HG03378 (cell line): ENCODE results near the gene RARG.
A peak's percentile ranks its signal among the peaks of the same experiment; 100 is the strongest.
"Not testable (repeated sequence)": the region's sequence is repeated elsewhere in the genome, so short reads cannot be mapped to it uniquely, and the experiment has no call there.

Source experiments
- ATAC-seq: cut with Tn5 transposase; IDR thresholded peaks from one replicate; pipeline ENCODE4 v1.9.1; 2021; ENCODE audit warnings: mild to moderate bottlenecking, moderate library complexity; ENCODE audit not compliant: unreplicated experiment

Gene RARG

DNA sequence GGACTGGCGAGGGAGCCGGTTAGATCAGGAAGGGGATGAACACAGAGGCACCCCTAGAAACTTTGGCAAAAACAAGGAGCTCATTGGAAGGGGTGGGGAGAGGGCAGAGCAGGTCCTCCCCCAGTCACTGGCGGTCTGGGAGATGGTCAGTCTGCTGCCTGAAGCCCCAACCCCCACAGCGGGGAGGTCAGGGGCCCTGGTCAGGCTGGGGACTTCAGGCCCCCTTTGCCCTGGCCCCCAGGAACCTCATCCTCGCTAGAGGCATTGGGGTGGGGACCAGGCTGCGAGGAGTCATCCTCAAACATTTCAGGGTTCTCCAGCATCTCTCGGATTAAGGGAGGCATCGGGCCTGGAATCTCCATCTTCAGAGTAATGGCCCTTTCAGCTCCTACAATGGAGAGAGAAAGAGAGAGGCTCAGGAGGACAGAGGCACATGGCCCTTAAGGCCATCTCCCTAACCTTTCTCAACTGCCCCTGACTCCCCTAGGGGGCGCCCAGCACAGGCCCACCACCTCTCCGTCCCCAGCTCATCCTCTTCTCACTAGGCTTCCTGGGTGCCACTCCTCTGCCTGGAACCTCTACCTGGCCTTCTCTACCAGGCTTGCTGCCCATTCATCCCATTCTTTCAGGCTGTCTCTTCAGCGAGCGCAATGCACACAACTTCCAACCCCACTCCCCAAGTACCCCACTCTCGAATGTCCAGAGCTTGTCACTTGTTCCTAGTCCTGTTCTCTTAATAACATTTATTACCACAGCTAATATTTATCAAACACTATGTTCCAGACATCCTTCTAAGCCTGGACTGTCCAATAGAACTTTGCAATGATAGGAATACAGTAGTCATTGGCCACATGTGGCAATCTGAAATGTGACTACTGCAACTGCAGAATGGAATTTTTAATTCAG, 20.3 kb downstream of the RARG start:
- no peak for ATAC-seq

DNA sequence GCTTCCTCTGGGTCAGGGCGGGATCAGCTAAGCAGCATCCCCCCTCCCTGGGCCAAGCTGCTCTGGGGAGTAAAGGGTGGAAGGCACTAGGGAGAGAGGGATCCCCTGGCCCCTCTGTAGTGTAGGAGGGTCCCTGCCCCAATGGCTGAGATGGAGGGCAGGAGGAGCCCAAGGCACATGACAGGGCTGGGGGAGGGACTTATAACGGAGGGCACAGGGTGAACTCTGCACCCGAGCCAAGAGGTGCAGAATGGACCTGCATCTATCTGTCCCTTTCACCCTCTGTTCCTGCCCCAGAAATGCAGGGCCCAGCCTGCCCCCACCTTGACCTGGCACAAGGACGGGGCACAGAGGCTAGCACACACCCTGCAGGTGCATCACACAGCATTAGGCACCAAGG, 21.2 kb downstream of the RARG start:
- no peak for ATAC-seq

DNA sequence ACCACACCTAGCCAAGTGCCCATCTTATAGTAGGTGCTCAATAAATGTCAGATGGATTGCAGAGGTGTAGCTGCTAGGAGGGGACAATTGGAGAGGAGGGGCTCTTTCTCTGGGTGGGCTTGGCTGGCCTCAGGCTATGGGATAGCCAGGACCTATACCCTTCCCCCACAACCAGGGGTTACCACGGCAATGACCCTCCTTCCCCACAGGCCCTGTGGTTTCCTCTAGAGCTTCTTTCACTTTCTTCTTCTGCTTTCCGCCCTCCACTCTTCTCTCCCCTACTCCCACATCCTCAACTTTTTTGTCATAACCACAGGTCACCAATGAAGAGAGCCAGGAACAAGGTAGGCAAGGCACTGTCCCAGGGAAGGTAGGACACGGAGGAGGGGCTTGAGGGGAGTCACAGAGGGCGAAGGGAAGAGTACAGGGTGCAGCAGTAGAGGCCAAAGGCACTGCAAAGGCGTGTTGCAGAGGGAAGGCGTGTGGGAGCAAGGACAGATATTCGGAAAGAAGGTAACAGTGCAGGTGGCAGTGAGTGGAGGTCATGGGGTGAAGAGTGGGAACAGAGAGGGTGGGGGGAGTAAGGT, 23.0 kb downstream of the RARG start:
- ATAC-seq, result no peak

DNA sequence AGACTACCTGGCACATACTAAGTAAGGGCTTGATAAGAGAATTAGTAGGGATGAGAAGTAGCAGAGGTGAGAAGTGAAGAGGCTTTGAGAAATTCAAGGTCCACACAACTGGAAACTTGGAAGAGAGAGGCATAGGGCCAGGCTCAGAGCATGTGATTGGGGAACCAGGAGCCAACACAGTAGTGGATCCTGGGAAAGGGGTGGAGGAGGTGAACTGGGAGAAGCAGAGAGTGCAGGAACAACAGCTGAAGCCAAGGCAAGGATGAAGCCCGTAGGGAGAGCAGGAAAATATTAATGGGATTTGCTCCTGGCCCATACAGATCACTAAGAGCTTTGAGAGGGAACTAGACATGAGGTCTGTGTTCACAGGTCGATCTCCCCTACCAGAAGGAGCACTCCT, 23.6 kb downstream of the RARG start:
- ATAC-seq, result no peak

DNA sequence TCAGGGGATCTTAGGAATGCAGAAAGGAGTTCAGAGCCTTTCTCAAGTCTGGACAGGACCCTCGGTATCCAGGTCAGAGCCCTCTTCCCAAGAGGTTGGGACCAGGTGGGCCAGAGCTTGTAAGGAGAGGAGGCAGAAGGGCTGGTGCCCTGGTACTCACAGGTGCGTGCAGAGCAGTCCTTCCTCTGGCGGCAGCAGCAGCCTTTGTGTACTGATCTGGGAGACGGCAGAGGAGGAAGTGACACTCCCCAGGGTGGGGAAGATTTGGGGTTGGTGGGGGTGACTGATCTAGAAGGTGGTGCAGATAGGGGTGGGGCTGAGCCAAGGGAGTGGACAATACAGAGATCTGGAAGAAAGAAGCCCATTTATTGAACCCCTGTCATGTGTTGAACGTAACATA, 25.0 kb downstream of the RARG start, which contains the start of gene ITGB7:
Gene ITGB7 (minus strand): TSS at position 210 of the 400 bp plus-strand sequence. CDS start 6,808 bp downstream, outside the sequence.
- peak; percentile 38 for ATAC-seq

DNA sequence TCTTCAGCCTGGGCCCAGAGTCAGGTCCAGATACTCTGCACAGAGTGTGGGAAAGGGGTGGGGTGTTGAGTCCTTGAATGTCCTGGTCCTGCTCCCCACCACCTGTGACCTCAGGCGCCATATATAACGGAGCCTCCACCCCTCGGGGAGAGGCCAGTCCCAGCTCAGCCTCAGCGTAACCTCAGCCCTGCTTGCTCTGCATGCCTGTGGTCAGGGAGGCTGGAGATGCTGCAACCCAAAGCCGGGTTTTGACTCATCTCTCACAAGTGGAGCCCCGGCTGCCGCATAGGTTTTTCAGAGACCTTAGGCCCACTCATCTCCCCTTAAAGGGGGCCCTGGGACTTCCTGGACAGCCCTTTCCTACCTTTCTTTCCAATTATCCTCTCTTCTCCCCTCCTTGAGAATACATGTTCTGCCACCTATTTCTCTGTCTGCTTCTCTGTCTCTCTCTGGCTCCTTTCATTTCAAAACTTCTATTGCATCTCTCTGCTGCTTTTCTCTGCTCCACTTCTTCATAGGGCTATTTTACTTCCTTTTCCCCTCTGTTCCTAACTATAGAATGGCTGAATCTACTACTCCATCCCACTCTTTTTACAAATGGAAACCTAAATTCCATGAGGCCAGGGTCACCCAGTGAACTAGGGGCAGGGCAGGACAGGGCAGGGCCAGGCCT, 26.1 kb downstream of the RARG start:
- peak; percentile 67 for ATAC-seq

DNA sequence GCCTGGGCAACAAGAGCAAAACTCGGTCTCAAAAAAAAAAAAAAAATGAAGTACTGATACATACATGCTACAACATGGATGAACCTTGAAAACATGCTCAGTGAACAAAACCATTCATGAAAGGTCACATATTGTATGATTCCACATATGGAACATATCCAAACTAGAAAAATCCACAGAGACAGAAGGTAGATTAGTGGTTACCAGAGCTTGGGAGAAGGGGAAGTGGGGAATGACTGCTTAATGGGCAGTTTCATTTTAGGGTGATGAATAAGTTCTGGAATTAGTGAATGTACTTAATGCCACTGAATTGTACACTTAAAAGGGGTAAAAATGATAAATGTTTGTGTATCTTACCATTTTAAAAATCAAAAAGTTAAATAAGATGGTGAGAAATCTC, 27.7 kb downstream of the RARG start:
- ATAC-seq, result no peak

DNA sequence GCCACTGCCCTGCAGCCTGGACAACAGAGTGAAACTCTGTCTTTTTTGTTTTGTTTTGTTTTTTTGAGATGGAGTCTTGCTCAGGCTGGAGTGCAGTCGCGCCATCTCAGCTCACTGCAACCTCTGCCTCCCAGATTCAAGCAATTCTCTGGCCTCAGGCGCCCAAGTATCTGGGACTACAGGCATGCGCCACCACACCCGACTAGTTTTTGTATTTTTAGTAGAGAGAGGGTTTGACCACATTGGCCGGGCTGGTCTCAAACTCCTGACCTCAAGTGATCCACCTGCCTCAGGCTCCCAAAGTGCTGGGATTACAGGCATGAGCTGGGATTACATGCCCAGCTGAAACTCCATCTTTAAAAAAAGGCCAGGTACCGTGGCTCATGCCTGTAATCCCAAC, 29.7 kb downstream of the RARG start:
- ATAC-seq, result not testable (repeated sequence)

DNA sequence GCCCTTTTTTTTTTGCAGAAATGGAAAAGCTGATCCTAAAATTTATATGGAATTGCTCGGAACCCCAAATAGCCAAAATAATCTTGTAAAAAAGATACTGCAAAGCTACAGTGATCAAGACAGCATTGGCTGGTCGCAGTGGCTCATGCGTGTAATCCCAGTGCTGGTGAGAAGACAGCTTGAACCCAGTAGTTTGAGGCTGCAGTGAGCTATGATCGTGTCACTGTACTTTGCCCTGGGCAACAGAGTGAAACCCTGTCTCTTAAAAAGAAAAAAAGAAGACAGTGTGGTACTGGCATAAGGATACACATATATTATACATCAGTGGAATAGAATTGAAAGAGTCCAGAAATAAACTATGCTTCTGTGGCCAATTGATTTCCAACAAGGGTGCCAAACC, 30.4 kb downstream of the RARG start:
- ATAC-seq, result no peak

DNA sequence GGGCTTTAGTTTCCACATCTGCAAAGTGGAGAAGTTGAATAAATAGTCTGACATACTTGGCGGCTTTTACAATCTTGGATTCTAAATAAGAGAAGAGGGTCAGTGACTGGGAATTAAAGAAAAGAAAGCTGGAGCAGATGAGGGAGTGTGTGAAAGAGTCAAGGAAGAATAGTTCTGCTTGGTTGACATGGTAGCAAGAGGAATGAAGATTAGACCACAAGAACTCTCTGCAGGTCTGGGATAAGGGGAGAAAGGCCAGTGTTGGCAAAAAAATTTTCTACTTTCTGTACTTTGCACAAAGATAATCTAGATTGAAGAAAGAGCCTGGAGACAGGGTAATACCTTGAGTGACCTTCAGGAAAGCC, 30.9 kb downstream of the RARG start:
- ATAC-seq, result no peak

DNA sequence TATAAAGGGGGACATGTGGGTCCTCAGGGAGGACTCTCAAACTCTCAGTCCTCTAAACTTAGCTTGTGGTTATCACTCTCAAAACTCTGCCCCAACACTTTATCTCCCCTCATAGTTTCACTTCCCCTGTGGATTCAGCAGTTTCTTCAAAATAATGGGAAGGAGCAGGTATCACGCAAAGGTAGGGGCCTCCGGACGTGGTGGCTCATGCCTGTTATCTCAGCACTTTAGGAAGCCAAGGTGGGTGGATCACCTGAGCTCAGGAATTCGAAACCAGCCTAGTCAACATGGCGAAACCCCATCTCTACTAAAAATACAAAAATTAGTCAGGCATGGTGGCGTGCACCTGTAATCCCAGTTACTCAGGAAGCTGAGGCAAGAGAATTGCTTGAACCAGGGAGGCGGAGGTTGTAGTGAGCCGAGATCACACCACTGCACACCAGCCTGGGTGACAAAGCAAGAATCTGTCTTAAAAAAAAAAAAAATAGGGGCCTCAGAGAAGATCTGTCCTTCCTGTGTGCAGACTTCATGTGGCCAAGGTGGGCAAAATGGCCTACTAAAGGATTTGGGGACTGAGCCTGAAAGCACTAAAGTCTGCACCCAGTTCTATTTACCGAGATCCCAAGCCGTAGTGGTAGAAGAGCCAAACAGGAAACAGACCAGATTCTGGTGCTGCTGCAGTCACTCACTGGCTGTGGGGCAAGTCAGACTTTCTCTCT, 31.4 kb downstream of the RARG start:
- peak; percentile 66 for ATAC-seq

DNA sequence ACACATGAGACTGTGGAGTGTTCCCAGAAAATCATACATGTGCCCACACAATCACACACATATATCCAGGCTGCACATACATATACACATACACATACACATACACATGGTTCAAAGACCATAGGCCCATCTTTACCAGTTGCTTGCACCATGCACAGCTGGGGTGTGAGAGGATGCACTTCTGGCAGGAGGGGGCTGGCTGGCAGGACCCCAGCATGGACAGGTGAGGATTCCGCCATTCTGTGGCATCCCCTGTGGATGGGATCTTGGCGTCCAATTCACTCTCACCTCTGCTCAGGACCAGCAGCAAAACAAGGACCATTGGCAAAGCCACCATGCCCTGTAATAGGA, 31.9 kb downstream of the RARG start:
- peak; percentile 6 for ATAC-seq

DNA sequence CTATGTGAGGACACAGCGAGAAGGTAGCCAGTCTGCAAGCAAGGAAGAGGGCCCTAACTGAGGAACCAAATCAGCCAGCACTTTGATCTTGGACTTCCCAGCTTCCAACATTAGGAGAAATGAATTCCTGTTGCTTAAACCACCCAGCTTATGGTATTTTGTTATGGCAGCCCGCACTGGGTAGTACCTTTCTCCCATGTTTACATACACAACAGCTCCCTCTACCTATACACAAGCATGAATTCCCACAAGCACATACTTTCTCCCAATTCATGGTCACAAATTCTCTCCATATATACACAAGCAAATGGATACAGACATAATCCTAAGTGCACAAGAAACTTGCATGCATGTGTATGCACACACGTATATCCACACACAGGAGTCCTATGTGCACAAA, 32.3 kb downstream of the RARG start:
- ATAC-seq, result no peak

DNA sequence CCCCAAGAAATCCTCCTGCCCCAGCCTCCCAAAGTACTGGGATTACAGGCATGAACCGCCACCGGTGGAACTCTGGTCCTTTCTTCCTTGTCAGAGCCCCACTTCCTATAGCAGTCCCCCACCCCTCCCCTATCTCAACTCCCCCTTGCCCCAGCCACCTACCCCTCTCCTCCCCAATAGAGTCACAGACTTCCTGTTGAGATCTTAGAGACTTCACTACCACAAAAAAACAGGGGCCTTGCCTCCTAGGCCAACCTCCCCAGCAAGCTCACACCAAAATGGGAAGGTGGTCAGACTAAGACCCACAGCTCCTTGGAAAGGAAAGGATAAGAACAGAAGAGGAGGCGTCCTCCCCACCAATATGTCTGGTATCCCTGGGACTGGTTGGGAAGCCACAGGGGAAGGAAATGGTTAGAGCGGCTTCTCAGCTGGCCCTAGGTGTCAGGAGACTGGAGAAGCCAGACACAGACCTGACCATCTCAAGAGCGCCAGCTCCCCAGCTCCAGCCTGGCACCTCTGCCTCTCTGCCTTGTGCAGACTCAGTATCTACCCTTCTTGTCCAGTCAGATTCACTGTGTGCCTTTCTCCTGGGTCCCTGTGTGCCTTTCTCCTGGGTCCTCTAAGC, 33.4 kb downstream of the RARG start:
- ATAC-seq, result no peak

DNA sequence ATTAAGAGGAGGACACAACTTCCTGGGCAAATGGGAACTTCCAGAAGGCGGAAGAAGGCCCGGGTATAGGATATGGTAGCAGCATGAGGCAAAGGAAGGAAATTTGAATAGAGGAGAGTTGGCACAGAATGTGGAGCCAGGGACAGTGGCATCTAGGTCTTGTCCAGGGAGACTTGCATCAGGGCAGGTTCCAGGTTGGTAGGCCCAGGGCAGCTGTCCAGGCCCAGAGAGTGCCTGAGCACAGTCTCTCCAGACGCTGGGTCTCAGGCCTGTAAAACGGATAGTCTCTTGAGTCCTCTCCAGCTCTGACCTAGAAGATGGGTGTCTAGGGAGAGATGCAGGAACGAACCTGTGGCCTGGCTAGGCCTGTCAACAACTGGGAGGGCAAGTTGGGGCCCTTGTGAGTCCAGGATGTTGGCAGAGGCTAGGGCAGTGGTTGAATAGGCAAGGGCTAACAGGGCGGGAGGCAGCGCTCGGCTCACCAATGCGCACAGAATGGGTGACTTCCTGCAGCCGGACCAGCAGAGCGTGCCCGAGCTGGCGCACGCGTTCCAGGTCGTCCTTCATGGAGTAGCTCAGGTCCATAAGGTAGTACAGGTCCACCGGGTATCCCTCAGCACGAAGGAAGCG, 34.9 kb downstream of the RARG start:
- no peak for ATAC-seq

DNA sequence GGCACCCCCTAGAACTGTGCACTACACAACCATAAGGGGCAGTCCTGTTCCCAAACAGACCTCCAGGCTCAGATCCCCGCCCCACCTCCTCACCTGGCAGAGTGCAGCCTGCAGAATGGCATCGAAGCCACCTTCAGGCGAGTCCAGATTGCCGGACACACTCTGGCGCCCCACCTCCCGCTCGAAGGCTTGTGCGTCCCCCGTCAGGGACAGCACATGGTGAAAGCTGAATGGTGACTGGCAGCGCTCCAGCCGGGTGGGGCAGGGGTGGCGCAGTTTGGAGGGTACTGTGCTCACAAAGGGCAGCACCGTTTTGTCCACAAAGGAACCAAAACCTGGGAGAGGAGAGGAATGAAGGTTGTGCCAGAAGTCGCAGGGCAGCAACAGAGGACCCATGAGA, 35.5 kb downstream of the RARG start:
- ATAC-seq, result no peak

DNA sequence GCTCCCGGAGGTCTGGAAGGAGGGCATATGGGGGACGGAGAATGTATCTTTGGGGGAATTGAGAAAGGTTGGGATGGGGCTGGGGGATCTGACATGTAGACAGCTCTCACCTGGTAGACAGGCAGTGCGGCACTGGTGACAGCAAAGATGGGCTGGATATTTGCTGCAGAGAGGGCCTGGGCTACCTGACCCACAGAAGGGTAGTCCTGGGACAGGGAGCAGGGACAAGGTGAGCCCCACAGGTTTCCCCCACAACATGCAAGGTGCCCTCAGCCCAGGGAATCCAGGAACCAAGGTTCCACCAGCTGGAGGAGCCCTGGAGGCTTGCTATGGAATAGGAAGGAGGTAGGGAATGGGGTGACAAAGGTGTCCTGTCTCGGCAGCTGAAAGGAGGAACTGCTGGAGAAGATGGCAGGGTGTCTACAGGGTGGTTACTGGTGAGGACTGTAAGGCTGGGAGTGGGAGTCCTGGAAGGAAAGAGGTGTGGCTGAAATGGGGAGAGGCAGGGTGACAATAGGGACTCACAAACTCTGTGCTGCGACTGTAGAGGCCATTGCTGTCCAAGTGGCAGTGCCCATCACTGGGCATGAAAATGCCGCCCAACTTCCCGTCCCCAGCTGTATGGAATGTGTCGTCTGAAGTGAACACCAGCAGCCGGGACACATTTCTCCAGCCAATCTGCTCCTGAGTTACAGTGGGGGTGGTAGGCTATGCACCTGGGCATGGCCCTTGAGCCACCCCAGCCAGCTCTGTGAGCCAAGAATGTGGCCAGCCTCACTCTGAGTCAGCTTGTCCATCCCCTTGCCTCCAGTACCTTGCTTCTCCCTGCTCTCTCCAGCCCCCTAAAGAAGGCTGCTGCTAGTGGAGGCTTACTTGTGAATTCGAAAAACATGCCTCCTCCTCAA, 36.2 kb downstream of the RARG start:
- no peak for ATAC-seq

DNA sequence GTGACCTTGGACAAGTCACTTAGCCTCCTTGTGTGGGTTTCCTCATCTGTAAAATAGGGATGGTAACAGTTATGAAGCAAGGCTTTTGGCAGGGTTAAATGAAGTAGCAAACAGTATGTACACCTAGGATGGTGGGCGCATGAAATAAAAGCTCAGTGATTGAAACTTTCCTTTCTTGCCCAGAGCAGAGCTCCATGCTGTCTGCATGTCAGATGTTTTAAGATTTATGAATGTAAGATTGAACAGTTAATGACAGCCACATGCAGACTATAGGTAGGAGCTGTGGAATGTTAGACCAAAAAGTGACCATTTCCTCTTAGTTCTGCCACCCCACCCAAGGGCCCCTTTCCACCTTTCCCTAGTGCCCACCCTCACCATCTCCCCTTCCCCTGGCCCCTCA, 37.0 kb downstream of the RARG start:
- ATAC-seq, result no peak

DNA sequence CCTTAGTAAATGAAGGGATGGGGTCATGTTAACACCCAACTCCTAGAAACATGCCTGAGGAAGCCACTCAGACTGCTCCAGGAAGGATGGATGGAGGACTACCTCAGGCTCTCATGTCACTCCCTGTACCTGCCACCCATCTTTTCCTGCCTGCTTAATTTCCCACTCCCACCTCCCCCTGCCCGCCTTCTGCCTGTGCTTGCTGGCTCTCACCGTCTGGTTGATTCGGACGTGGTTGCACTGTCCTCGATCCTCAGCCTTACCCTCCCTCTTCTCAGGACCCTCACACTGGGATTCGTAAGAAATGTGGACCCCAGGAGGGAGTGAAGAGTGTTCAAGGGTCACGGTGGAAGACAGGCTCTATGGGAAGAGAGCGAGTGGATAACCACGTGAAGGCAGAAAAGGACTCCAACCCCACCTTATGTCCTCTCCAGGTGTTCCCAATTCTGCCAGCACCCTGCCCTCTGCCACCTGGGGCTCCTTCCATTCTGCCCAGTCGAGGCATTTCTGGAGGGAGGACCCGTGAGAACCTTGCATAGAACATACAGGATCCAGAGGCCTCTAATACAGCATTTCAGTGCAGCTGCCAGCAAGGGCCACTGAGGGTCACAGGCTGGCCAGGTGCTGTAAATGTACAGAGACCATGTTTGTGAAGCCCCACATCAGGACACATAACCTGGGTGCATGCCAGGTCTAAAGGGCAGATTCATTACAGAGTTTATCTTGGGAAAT, 37.9 kb downstream of the RARG start:
- no peak for ATAC-seq
